ENCODE data around the gene PLPPR2. TPM values are rescaled to one million over a fixed set of nuclear protein-coding genes. Genes with fewer than 3 reads are reported as not detected.
A peak's percentile ranks its signal among the peaks of the same experiment; 100 is the strongest.

The PLPPR2 gene
- total RNA-seq, 1 donor from 2014 or later: 2.2 TPM

DNA sequence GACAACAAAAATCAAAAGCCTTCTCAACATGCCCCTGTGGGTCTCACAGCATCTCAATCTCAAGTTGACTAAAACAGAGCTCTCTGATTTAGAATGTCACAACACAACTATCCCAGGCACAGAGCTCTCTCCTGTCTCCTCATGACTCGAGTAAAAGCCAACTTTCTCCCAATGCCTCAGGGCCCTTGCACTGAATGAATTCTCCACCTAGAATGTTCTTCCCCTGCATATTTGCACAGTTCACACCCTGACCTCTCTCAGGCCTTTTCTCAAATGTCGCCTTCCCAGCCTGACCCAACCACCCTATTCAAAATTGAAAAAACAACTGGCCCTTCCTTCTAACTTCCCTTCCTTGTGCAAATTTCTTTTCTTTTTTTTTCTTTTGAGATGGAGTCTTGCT lies 15.5 kb downstream of the PLPPR2 start:
- Mint-ChIP-seq H3K36me3 (ENCODE audit: low read depth) (peaks cover 30% of the 10 kb centered on the region), H3K4me1 (peaks cover 6% of the 10 kb centered on the region), H3K9me3 (no peaks in the 10 kb centered on the region), H3K27ac (no peak overlapping the region), H3K27me3 (no peaks in the 10 kb centered on the region), H3K4me3 (no peak overlapping the region)
- DNase-seq (no peak), ATAC-seq (ENCODE audit: low read depth) (no peak)
- intact Hi-C loops (cut with micrococcal nuclease): no loop called here
- POLR2A ChIA-PET: interaction anchor here (0.6 kb wide), 1 partner anchor 43 kb away, joined by 9 read pairs; no protein-coding TSS in a partner anchor
- CTCF ChIA-PET: no interaction called here
- TF ChIP-seq CTCF (IDR thresholded peaks at IDR 0.05): no peak

DNA sequence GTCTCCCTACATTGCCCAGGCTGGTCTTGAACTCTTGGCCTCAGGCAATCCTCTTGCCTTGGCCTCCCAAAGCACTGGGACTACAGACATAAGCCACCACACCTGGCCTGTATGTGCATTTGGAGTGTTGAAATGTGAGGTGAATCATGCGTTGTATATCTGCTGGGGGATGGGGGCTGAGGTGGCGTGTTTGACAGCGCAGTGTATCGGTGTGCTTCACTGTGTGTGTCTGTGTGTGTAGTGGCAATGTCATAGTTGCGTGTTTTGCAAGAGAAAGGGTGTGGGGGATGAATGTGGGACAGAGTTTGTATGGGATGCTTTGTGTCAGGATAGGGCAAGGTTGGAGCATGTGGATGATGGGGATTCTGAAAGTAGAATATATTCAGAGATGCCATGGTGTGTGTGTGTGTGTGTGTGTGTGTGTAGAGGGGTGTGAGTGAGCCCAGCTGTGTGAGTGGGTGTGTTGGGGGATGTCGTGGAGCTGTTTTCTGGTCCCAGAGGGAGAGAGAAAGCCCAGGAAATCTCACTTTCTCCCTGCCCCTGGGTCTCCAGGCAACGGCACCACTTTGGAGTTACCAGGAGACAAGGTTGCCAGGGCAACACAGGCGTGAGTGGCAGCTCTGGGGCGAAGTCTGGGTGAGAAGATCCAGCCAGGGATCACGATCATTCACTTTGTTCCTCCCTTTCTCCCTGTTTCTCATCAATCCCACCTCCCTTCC lies 18.1 kb downstream of the PLPPR2 start:
- no peak for TF ChIP-seq CTCF (IDR thresholded peaks at IDR 0.05)
- CTCF ChIA-PET: interaction anchor here (0.7 to 2.9 kb wide), 2 partner anchors 10 kb away, joined by 3 to 16 read pairs; partner anchors contain the start of gene EPOR
- intact Hi-C loops (cut with micrococcal nuclease): no loop called here
- no peak overlapping the region for H3K27ac Mint-ChIP-seq
- no peaks in the 10 kb centered on the region for H3K27me3 Mint-ChIP-seq
- peaks cover 18% of the 10 kb centered on the region for H3K4me1 Mint-ChIP-seq
- H3K4me3 Mint-ChIP-seq: no peak overlapping the region
- H3K9me3 Mint-ChIP-seq: no peaks in the 10 kb centered on the region
- ATAC-seq (ENCODE audit: low read depth) (no peak), DNase-seq (no peak)
- POLR2A ChIA-PET: interaction anchor here (0.5 to 3.0 kb wide), 7 partner anchors 10 to 641 kb away, joined by 4 to 65 read pairs (median 15); partner anchors contain the start of genes CCDC159, EPOR and TMEM205
- peaks cover 27% of the 10 kb centered on the region for H3K36me3 Mint-ChIP-seq (ENCODE audit: low read depth)

DNA sequence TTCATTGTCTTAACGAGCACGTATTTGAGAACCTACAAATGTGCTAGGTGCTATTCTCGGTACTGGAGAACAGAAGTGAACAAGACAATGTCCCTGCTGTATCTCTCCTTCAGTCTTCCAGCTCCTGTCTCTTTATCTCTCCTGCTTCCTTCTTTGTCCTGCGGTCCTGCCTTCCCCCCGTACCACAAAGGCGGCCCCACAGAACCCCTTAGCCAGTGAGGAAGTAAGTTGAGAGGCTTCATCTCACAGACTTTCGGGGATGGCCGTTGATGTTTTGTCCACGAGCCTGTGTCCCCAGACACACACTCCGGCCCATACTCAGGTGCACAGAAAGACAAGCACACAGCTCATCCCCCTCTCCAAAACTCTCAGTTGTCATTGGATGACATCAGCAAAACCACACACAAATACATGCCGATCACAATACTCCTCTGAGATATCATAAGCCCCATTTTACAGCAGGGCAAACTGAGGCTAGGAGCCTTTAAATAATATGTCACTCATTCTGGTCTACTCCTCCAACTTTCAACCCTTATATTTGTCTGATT lies 18.7 kb downstream of the PLPPR2 start:
- H3K27me3 Mint-ChIP-seq: no peaks in the 10 kb centered on the region
- no peak overlapping the region for H3K27ac Mint-ChIP-seq
- H3K9me3 Mint-ChIP-seq: no peaks in the 10 kb centered on the region
- H3K4me3 Mint-ChIP-seq: no peak overlapping the region
- TF ChIP-seq CTCF (IDR thresholded peaks at IDR 0.05): no peak
- ATAC-seq (ENCODE audit: low read depth) (no peak), DNase-seq (no peak)
- peaks cover 18% of the 10 kb centered on the region for H3K4me1 Mint-ChIP-seq
- peaks cover 22% of the 10 kb centered on the region for H3K36me3 Mint-ChIP-seq (ENCODE audit: low read depth)
- ChIA-PET POLR2A (interaction anchor here (0.5 to 3.5 kb wide), 28 partner anchors 10 to 1123 kb away, joined by 3 to 65 read pairs (median 6); partner anchors contain the start of genes CCDC159, ECSIT, ELAVL3 and EPOR), CTCF (interaction anchor here (1.7 to 2.9 kb wide), 2 partner anchors 10 to 109 kb away, joined by 8 to 16 read pairs; partner anchors contain the start of gene EPOR)
- intact Hi-C loops (cut with micrococcal nuclease): loop anchor here (1.0 kb wide), 1 partner anchor 28 kb away; the partner anchor contains the start of genes CCDC159 and TMEM205

DNA sequence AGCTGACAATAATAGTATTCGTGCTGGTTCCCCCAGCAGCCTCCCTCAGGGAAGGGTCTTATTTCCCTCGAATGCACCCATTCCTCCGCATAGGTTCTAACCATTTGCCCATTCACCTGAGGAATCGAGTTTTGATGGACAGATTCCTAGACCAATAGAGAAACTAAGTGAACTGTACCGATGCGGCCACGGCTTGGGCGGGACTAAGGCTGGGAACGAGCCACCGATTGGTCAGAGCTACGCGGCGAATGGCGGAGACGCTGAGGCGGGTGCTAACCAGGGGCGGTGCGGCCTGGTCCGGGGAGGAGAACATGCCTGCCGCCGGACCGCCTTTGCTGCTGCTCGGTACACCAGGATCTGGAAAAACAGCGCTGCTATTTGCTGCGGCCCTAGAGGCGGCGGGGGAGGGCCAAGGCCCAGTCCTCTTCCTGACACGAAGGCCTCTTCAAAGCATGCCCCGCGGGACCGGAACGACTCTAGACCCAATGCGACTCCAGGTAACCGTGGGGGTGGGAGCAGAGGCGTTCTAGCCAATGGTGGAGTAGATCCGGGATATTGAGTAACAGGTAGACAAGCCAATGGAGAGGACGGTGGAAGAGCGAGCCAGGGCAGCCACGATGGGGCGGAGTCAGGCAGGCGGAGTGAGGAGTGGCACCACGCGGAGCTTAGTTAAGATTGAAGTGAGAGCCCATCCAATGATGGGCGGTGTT lies 19.4 kb downstream of the PLPPR2 start, which contains the start of gene SWSAP1:
Gene SWSAP1, plus strand, starts transcription at position 234 of the 710 bp plus-strand sequence. Its CDS starts 15 bp downstream, at position 249.
- no peak within 1 kb of the TSS for H3K4me3 Mint-ChIP-seq
- H3K4me1 Mint-ChIP-seq: peaks cover 17% of the 10 kb centered on the region
- no peaks in the 10 kb centered on the region for H3K9me3 Mint-ChIP-seq
- intact Hi-C loops (cut with micrococcal nuclease): loop anchor here (1.0 kb wide), 4 partner anchors 9 to 61 kb away; partner anchors contain the start of genes CCDC159, ODAD3, PRKCSH and TMEM205
- no peak for TF ChIP-seq CTCF (IDR thresholded peaks at IDR 0.05)
- CTCF ChIA-PET: interaction anchor here (0.6 to 2.9 kb wide), 5 partner anchors 9 to 155 kb away, joined by 3 to 16 read pairs (median 4); partner anchors contain the start of genes CCDC159, ECSIT, EPOR and TMEM205
- DNase-seq (peak; percentile 93), ATAC-seq (ENCODE audit: low read depth) (peak; percentile 89)
- no peaks in the 10 kb centered on the region for H3K27me3 Mint-ChIP-seq
- POLR2A ChIA-PET: interaction anchor here (0.5 to 3.5 kb wide), 45 partner anchors 9 to 1583 kb away, joined by 3 to 65 read pairs (median 4); partner anchors contain the start of genes CCDC159, ECSIT, ELAVL3 and EPOR
- no peak within 1 kb of the TSS for H3K27ac Mint-ChIP-seq
- peaks cover 17% of the 10 kb centered on the region for H3K36me3 Mint-ChIP-seq (ENCODE audit: low read depth)
